ENCODE measurements around the gene SLC22A3.

- no peak for TF ChIP-seq CTCF (IDR thresholded peaks at IDR 0.05; ENCODE audit: low read depth, low read length, poor library complexity, severe bottlenecking)
- no peak for TF ChIP-seq EZH2phosphoT487 (IDR thresholded peaks at IDR 0.05; ENCODE audit: borderline replicate concordance, low read length)
Measured at GRCh38 chr6:160462551-160463109, 114.5 kb downstream of the SLC22A3 start.
